Dendritic cell treated with granulocyte-macrophage colony-stimulating factor and Interleukin-4, amounts not matched to agents 40 ng/mL and 50 ng/mL, for 4 days (primary cell): ENCODE data around the gene IRAG1.

Experiments used
- H3K27ac Mint-ChIP-seq: one replicate; pipeline ENCODE4 v1.8.0; 2022; ENCODE audit warnings: mild to moderate bottlenecking, mixed read lengths
- H3K27me3 Mint-ChIP-seq: one replicate; pipeline ENCODE4 v1.8.0; 2022; ENCODE audit warnings: mild to moderate bottlenecking, mixed read lengths
- H3K36me3 Mint-ChIP-seq: one replicate; pipeline ENCODE4 v1.8.0; 2022; ENCODE audit warnings: low read depth, mixed read lengths
- H3K4me1 Mint-ChIP-seq: one replicate; pipeline ENCODE4 v1.8.0; 2022; ENCODE audit warnings: low read depth, mixed read lengths
- H3K4me3 Mint-ChIP-seq: one replicate; pipeline ENCODE4 v1.8.0; 2022; ENCODE audit warnings: mild to moderate bottlenecking, moderate library complexity, mixed read lengths
- H3K9me3 Mint-ChIP-seq: one replicate; pipeline ENCODE4 v1.8.0; 2022; ENCODE audit warnings: mixed read lengths
- intact Hi-C: fragments of 100-400 bp; cut with micrococcal nuclease; formaldehyde crosslinking; loops from one replicate; pipeline ENCODE4 v1.15.0; 2022

IRAG1 gene

GRCh38 chr11:10693509-10694081 is at the start of gene IRAG1:
TSS of gene IRAG1 (minus strand) at chr11:10693755. CDS start at chr11:10693602, 153 bp downstream.
- H3K9me3 Mint-ChIP-seq: no peaks in the 10 kb centered on the region
- intact Hi-C loops: no loop called here
- H3K4me3 Mint-ChIP-seq: no peak within 1 kb of the TSS
- H3K27ac Mint-ChIP-seq: no peak within 1 kb of the TSS
- peaks cover 8% of the 10 kb centered on the region for H3K4me1 Mint-ChIP-seq
- H3K36me3 Mint-ChIP-seq: no peaks in the 10 kb centered on the region
- peaks cover 45% of the 10 kb centered on the region for H3K27me3 Mint-ChIP-seq

GRCh38 chr11:10742460-10743208 is 49.1 kb upstream of the IRAG1 start:
- Mint-ChIP-seq H3K27ac (no peak overlapping the region), H3K27me3 (peaks cover 2% of the 10 kb centered on the region), H3K36me3 (no peaks in the 10 kb centered on the region), H3K4me1 (peaks cover 9% of the 10 kb centered on the region), H3K4me3 (no peak overlapping the region), H3K9me3 (no peaks in the 10 kb centered on the region)
- intact Hi-C loops: no loop called here

- Mint-ChIP-seq H3K4me1 (peaks cover 16% of the 10 kb centered on the region), H3K27ac (peak overlapping the region; percentile 19)
- intact Hi-C loops: loop anchor here (1.0 to 10.0 kb wide), 4 partner anchors 81 to 428 kb away; partner anchors contain the start of gene ADM
Measured at GRCh38 chr11:10735481-10736475, 42.2 kb upstream of the IRAG1 start.

GRCh38 chr11:10731064-10731680 is 37.6 kb upstream of the IRAG1 start:
- no peak overlapping the region for H3K27ac Mint-ChIP-seq
- intact Hi-C loops: loop anchor here (10.0 kb wide), 1 partner anchor 76 kb away; no protein-coding TSS in a partner anchor
- peaks cover 64% of the 10 kb centered on the region for H3K27me3 Mint-ChIP-seq
- H3K4me3 Mint-ChIP-seq: no peak overlapping the region
- peaks cover 13% of the 10 kb centered on the region for H3K9me3 Mint-ChIP-seq
- H3K36me3 Mint-ChIP-seq: no peaks in the 10 kb centered on the region
- peaks cover 45% of the 10 kb centered on the region for H3K4me1 Mint-ChIP-seq

More at GRCh38 chr11:10735481-10736475, 42.2 kb upstream of the IRAG1 start:
- H3K9me3 Mint-ChIP-seq: peaks cover 13% of the 10 kb centered on the region
- peaks cover 25% of the 10 kb centered on the region for H3K27me3 Mint-ChIP-seq
- no peaks in the 10 kb centered on the region for H3K36me3 Mint-ChIP-seq
- H3K4me3 Mint-ChIP-seq: no peak overlapping the region

- Mint-ChIP-seq H3K4me3 (no peak overlapping the region), H3K4me1 (peaks cover 45% of the 10 kb centered on the region), H3K27me3 (peaks cover 67% of the 10 kb centered on the region), H3K9me3 (peaks cover 13% of the 10 kb centered on the region), H3K36me3 (no peaks in the 10 kb centered on the region), H3K27ac (no peak overlapping the region)
- intact Hi-C loops: loop anchor here (10.0 kb wide), 1 partner anchor 75 kb away; no protein-coding TSS in a partner anchor
Measured at GRCh38 chr11:10730151-10730550, 36.6 kb upstream of the IRAG1 start.

- Mint-ChIP-seq H3K27me3 (peaks cover 77% of the 10 kb centered on the region), H3K27ac (no peak overlapping the region), H3K9me3 (peaks cover 13% of the 10 kb centered on the region), H3K4me3 (no peak overlapping the region), H3K4me1 (peaks cover 57% of the 10 kb centered on the region), H3K36me3 (no peaks in the 10 kb centered on the region)
- intact Hi-C loops: loop anchor here (10.0 kb wide), 1 partner anchor 54 kb away; no protein-coding TSS in a partner anchor
Measured at GRCh38 chr11:10728789-10729472, 35.4 kb upstream of the IRAG1 start.

- intact Hi-C loops: loop anchor here (10.0 kb wide), 1 partner anchor 53 kb away; no protein-coding TSS in a partner anchor
- no peak overlapping the region for H3K27ac Mint-ChIP-seq
- H3K36me3 Mint-ChIP-seq: no peaks in the 10 kb centered on the region
- peaks cover 13% of the 10 kb centered on the region for H3K9me3 Mint-ChIP-seq
- H3K4me3 Mint-ChIP-seq: no peak overlapping the region
- H3K27me3 Mint-ChIP-seq: peaks cover 82% of the 10 kb centered on the region
- H3K4me1 Mint-ChIP-seq: peaks cover 59% of the 10 kb centered on the region
Measured at GRCh38 chr11:10728154-10728553, 34.6 kb upstream of the IRAG1 start.

GRCh38 chr11:10727146-10727851 is 33.7 kb upstream of the IRAG1 start:
- H3K4me1 Mint-ChIP-seq: peaks cover 59% of the 10 kb centered on the region
- intact Hi-C loops: loop anchor here (10.0 kb wide), 1 partner anchor 52 kb away; no protein-coding TSS in a partner anchor
- peaks cover 12% of the 10 kb centered on the region for H3K9me3 Mint-ChIP-seq
- no peak overlapping the region for H3K27ac Mint-ChIP-seq
- H3K36me3 Mint-ChIP-seq: no peaks in the 10 kb centered on the region
- H3K27me3 Mint-ChIP-seq: peaks cover 84% of the 10 kb centered on the region
- H3K4me3 Mint-ChIP-seq: no peak overlapping the region

GRCh38 chr11:10725907-10726253 is 32.3 kb upstream of the IRAG1 start:
- Mint-ChIP-seq H3K27me3 (peaks cover 86% of the 10 kb centered on the region), H3K4me1 (peaks cover 55% of the 10 kb centered on the region), H3K27ac (peak overlapping the region; percentile 39), H3K4me3 (no peak overlapping the region), H3K9me3 (no peaks in the 10 kb centered on the region), H3K36me3 (no peaks in the 10 kb centered on the region)
- intact Hi-C loops: loop anchor here (10.0 kb wide), 1 partner anchor 51 kb away; no protein-coding TSS in a partner anchor

GRCh38 chr11:10725114-10725906 is 31.8 kb upstream of the IRAG1 start:
- Mint-ChIP-seq H3K36me3 (no peaks in the 10 kb centered on the region), H3K27me3 (peaks cover 88% of the 10 kb centered on the region), H3K4me1 (peaks cover 52% of the 10 kb centered on the region), H3K27ac (peak overlapping the region; percentile 39), H3K9me3 (no peaks in the 10 kb centered on the region), H3K4me3 (no peak overlapping the region)
- intact Hi-C loops: loop anchor here (10.0 kb wide), 1 partner anchor 51 kb away; no protein-coding TSS in a partner anchor

- intact Hi-C loops: loop anchor here (10.0 kb wide), 1 partner anchor 48 kb away; no protein-coding TSS in a partner anchor
- Mint-ChIP-seq H3K36me3 (no peaks in the 10 kb centered on the region), H3K4me3 (no peak overlapping the region), H3K27me3 (peaks cover 86% of the 10 kb centered on the region), H3K4me1 (peaks cover 34% of the 10 kb centered on the region), H3K9me3 (no peaks in the 10 kb centered on the region), H3K27ac (no peak overlapping the region)
Measured at GRCh38 chr11:10722307-10722706, 28.8 kb upstream of the IRAG1 start.
